CD4-positive, alpha-beta T cell (primary cell): ENCODE results near the gene PPP6R2. TPM values are rescaled to one million over a fixed set of nuclear protein-coding genes. Genes with fewer than 3 reads are reported as not detected.
A peak's percentile ranks its signal among the peaks of the same experiment; 100 is the strongest.

Experiments used
- ATAC-seq: fragments of 200-7000 bp; cut with Tn5 transposase; one replicate; pipeline ENCODE4 v1.10.0; 2022; ENCODE audit warnings: mild to moderate bottlenecking; ENCODE audit not compliant: poor library complexity
- CTCF ChIA-PET: fragments of 350-600 bp; sonication (Branson Sonifier 250); formaldehyde crosslinking; loops from one replicate; lab custom pipeline; 2021; ENCODE audit warnings: antibody characterized with exemption, inconsistent platforms; lab: Charles Lee
- POLR2A ChIA-PET: fragments of 350-600 bp; sonication (Branson Sonifier 250); formaldehyde crosslinking; loops from one replicate; lab custom pipeline; 2021; ENCODE audit warnings: antibody characterized with exemption, inconsistent platforms; lab: Charles Lee
- DNase-seq, 14 experiments: peaks; one replicate each; pipeline ENCODE4 v3.0.0-alpha.2; 2013 to 2020; ENCODE audit warnings: mixed read lengths in 2 of 14
- H3K27ac ChIP-seq, 2 donors: one replicate each; pipeline versions ENCODE4 v1.5.1 to v1.7.0; 2013; ENCODE audit warnings: low read length in 2 of 2, low read depth in 1 of 2, mild to moderate bottlenecking in 1 of 2
- H3K27me3 ChIP-seq, 2 experiments: 1 replicate in 1 of 2; 2 replicates in 1 of 2; pipeline versions ENCODE4 v1.6.1 to v1.7.0; 2013; ENCODE audit warnings: low read length in 2 of 2, control low read depth in 1 of 2, mild to moderate bottlenecking in 1 of 2, moderate library complexity in 1 of 2; ENCODE audit not compliant: insufficient read depth in 2 of 2, control insufficient read depth in 1 of 2
- H3K36me3 ChIP-seq: one replicate; pipeline ENCODE4 v1.6.1; 2013; ENCODE audit warnings: low read length, control low read depth; ENCODE audit not compliant: insufficient read depth
- H3K4me1 ChIP-seq: one replicate; pipeline ENCODE4 v1.6.1; 2013; ENCODE audit warnings: low read length, control low read depth; ENCODE audit not compliant: insufficient read depth
- H3K4me3 ChIP-seq: one replicate; pipeline ENCODE4 v1.5.1; 2013; ENCODE audit warnings: mild to moderate bottlenecking, low read length, moderate library complexity
- H3K9me3 ChIP-seq, 2 experiments: 1 replicate in 1 of 2; 2 replicates in 1 of 2; pipeline versions ENCODE4 v1.6.1 to v1.7.0; 2013; ENCODE audit warnings: low read length in 2 of 2, mild to moderate bottlenecking in 2 of 2, control low read depth in 1 of 2, moderate library complexity in 1 of 2; ENCODE audit not compliant: control insufficient read depth in 1 of 2, insufficient read depth in 1 of 2
- H3K27ac Mint-ChIP-seq: one replicate; pipeline ENCODE4 v1.8.0; 2020; ENCODE audit warnings: mixed read lengths
- H3K27me3 Mint-ChIP-seq: one replicate; pipeline ENCODE4 v1.8.0; 2021; ENCODE audit warnings: mixed read lengths
- H3K36me3 Mint-ChIP-seq: one replicate; pipeline ENCODE4 v1.8.0; 2021; ENCODE audit warnings: low read depth, mixed read lengths
- H3K4me1 Mint-ChIP-seq: one replicate; pipeline ENCODE4 v1.8.0; 2021; ENCODE audit warnings: low read depth, mixed read lengths
- H3K4me3 Mint-ChIP-seq: one replicate; pipeline ENCODE4 v1.8.0; 2020; ENCODE audit warnings: mild to moderate bottlenecking, mixed read lengths
- H3K9me3 Mint-ChIP-seq: one replicate; pipeline ENCODE4 v1.8.0; 2020; ENCODE audit warnings: mixed read lengths
- intact Hi-C, 2 experiments: fragments of 100-400 bp; cut with DNase I in 1 of 2; cut with micrococcal nuclease in 1 of 2; formaldehyde crosslinking; loops; one replicate each; pipeline versions ENCODE4 v1.15.1 to v1.9.0; 2023 to 2025; cut with DNase I, micrococcal nuclease
- total RNA-seq, 174 experiments: library from RNA in 2 of 174; stranded (reverse) in 2 of 174; gene quantifications; one replicate each; pipeline ENCODE4 v1.2.3 and lab custom pipeline; 2021 to 2026
- TF ChIP-seq, protein P1 (sequence below): fragments of 200-600 bp; IDR thresholded peaks from one replicate; pipeline ENCODE4 v1.8.0; 2022; ENCODE audit warnings: antibody characterized with exemption, mild to moderate bottlenecking

The PPP6R2 gene
- total RNA-seq, 2 experiments from 2014 or later = 47.1 to 48.0 TPM

DNA sequence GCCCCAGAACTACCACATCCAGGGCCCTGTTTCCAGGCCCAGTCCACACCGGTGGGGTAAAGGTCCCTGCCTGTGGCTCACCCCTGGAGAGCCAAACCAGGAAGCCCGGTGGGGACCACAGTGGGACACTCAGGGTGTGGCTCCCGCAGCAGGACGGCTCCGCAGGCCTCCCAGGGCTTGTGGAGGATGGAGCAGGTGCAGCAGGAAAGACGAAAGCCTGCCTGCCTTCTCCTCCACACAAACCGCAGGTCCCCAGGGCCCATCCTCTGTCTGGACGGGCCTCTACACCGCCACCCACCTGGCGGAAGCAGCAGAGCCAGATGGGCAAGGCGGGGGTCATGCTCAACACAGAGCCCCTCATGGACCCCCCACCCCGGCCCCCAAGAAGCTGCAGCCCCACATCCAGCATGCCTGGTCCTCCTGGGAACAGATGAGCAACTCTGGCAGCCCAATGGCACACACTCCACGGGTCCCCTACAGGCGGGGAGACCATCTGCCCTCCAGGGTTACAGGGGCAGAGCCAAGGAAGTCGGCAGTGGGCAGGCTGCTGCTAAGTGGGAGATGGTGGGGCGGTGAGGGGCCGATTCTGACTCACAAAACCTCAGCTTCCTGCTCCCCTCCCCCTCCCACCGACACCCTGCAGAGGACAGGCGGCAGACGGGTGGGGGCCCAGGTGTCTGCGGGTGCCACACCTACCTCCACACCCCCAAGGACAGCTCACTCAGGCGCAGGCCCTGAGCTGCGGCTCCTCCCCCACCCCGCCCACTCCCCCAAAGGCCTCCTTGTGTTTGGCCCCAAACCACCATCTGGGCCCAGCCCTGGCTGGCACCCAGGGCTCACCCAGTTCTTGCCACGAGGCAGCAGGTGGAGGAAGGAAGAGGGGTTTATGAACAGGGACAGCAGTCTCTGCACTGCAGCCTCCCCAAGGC lies 126.5 kb downstream of the PPP6R2 start:
- peak; percentile 86 for ATAC-seq
- Mint-ChIP-seq H3K9me3 (no peaks in the 10 kb centered on the region), H3K4me3 (peak overlapping the region; percentile 89), H3K36me3 (peaks cover 51% of the 10 kb centered on the region), H3K4me1 (peaks cover 62% of the 10 kb centered on the region), H3K27me3 (no peaks in the 10 kb centered on the region), H3K27ac (peak overlapping the region; percentile 94)
- CTCF ChIA-PET = interaction anchor here (0.6 to 2.0 kb wide), 10 partner anchors 11 to 162 kb away, joined by 3 to 20 read pairs (median 4); partner anchors contain the start of genes LMF2, NCAPH2 and SCO2
- TF ChIP-seq, protein P1, sequence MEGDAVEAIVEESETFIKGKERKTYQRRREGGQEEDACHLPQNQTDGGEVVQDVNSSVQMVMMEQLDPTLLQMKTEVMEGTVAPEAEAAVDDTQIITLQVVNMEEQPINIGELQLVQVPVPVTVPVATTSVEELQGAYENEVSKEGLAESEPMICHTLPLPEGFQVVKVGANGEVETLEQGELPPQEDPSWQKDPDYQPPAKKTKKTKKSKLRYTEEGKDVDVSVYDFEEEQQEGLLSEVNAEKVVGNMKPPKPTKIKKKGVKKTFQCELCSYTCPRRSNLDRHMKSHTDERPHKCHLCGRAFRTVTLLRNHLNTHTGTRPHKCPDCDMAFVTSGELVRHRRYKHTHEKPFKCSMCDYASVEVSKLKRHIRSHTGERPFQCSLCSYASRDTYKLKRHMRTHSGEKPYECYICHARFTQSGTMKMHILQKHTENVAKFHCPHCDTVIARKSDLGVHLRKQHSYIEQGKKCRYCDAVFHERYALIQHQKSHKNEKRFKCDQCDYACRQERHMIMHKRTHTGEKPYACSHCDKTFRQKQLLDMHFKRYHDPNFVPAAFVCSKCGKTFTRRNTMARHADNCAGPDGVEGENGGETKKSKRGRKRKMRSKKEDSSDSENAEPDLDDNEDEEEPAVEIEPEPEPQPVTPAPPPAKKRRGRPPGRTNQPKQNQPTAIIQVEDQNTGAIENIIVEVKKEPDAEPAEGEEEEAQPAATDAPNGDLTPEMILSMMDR = peak; percentile 21
- peaks cover 49% of the 10 kb centered on the region for H3K36me3 ChIP-seq
- peak overlapping the region; percentile 49 for H3K4me3 ChIP-seq
- H3K4me1 ChIP-seq = peaks cover 72% of the 10 kb centered on the region
- peak; percentile 88 to 99 (median 98) for DNase-seq
- intact Hi-C loops = loop anchor here (1.0 to 5.0 kb wide), 3 partner anchors 38 to 58 kb away; partner anchors contain the start of genes LMF2 (in 2 of the 2), NCAPH2 (in 1 of the 2) and SCO2 (in 1 of the 2)
- POLR2A ChIA-PET = interaction anchor here (0.6 to 3.2 kb wide), 20 partner anchors 9 to 225 kb away, joined by 3 to 39 read pairs (median 6); partner anchors contain the start of genes ADM2, CHKB, LMF2 and NCAPH2
- no peaks in the 10 kb centered on the region for H3K27me3 ChIP-seq
- peak overlapping the region; percentile 82 to 94 for H3K27ac ChIP-seq
- H3K9me3 ChIP-seq = no peaks in the 10 kb centered on the region

DNA sequence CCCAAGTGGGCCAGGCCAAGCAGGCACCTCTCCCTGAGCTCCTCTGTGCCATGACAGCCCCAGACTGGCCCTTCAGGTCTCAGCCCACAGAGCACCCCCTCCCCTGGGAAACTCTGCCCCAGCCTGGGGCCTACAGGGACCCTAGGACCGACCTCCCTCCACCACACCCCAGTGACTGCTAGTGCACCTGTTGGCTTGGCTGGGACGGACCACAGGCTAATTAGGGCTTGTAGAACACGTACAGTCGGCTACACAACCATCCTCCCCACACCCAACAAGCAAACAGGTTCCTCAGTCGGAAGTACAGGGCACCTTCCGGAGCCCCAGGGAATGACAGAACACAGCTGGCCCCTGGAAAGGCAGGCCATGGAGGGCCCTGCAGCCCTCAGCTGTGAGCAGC lies 127.4 kb downstream of the PPP6R2 start:
- H3K27ac Mint-ChIP-seq = peak overlapping the region; percentile 94
- peak overlapping the region; percentile 74 to 94 for H3K27ac ChIP-seq
- peak overlapping the region; percentile 49 for H3K4me3 ChIP-seq
- ChIA-PET POLR2A (interaction anchor here (0.6 to 3.2 kb wide), 15 partner anchors 8 to 226 kb away, joined by 3 to 39 read pairs (median 6); partner anchors contain the start of genes ADM2, CHKB, LMF2 and NCAPH2), CTCF (interaction anchor here (0.7 to 2.0 kb wide), 7 partner anchors 18 to 150 kb away, joined by 3 to 20 read pairs (median 5); partner anchors contain the start of gene SCO2)
- peaks cover 64% of the 10 kb centered on the region for H3K4me1 Mint-ChIP-seq
- no peaks in the 10 kb centered on the region for H3K27me3 Mint-ChIP-seq
- H3K9me3 ChIP-seq = no peaks in the 10 kb centered on the region
- peaks cover 44% of the 10 kb centered on the region for H3K36me3 Mint-ChIP-seq
- intact Hi-C loops = loop anchor here (1.0 to 5.0 kb wide), 3 partner anchors 37 to 57 kb away; partner anchors contain the start of genes LMF2 (in 2 of the 2), NCAPH2 (in 1 of the 2) and SCO2 (in 1 of the 2)
- no peaks in the 10 kb centered on the region for H3K27me3 ChIP-seq
- H3K4me1 ChIP-seq = peaks cover 77% of the 10 kb centered on the region
- TF ChIP-seq, protein P1 = no peak
- peaks cover 40% of the 10 kb centered on the region for H3K36me3 ChIP-seq
- H3K9me3 Mint-ChIP-seq = no peaks in the 10 kb centered on the region
- no peak for ATAC-seq
- DNase-seq = no peak
- peak overlapping the region; percentile 89 for H3K4me3 Mint-ChIP-seq

DNA sequence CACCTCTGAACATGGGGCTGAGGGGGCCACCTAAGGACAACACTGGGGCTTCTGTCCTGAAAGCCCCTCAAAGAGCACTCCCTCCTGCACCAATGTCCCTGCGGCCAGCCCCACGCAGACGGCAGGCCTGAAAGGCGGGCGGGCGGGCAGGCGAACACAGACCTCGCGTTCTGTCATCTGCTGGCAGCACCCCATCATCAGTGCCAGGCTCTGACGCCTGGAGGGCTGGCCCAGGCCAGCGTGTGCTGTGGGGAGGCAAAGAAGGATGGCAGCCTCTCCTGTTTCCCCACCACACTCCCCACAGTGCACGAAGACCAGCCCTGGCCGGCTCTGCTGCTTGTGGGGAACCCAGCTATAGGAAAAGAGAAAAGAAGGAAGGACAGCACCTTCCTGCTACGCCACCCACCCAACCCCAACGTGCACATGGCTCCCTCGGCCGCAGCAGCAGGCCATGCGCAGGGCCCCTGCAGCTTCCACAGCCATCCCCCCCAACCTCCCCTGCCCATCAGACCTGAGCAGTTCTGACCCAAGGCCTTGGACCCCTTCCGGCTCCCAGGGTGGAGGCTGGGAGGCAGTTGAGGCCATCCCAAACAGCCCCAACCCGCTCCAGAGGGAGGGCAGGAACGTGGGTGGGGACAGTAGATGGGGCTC lies 128.2 kb downstream of the PPP6R2 start:
- Mint-ChIP-seq H3K4me1 (peaks cover 66% of the 10 kb centered on the region), H3K27ac (peak overlapping the region; percentile 94), H3K27me3 (no peaks in the 10 kb centered on the region), H3K36me3 (peaks cover 36% of the 10 kb centered on the region), H3K4me3 (peak overlapping the region; percentile 89), H3K9me3 (no peaks in the 10 kb centered on the region)
- TF ChIP-seq, protein P1 = no peak
- peaks cover 80% of the 10 kb centered on the region for H3K4me1 ChIP-seq
- H3K9me3 ChIP-seq = no peaks in the 10 kb centered on the region
- peaks cover 32% of the 10 kb centered on the region for H3K36me3 ChIP-seq
- CTCF ChIA-PET = interaction anchor here (0.7 to 1.4 kb wide), 2 partner anchors 19 to 54 kb away, joined by 3 to 5 read pairs; partner anchors contain the start of gene SCO2
- H3K27ac ChIP-seq = peak overlapping the region; percentile 74 to 94
- DNase-seq = no peak
- intact Hi-C loops = loop anchor here in 1 of 2 experiments (5.0 kb wide), 2 partner anchors 36 to 56 kb away; partner anchors contain the start of genes LMF2, NCAPH2 and SCO2
- H3K27me3 ChIP-seq = no peaks in the 10 kb centered on the region
- peak overlapping the region; percentile 49 for H3K4me3 ChIP-seq
- POLR2A ChIA-PET = interaction anchor here (1.3 to 3.2 kb wide), 7 partner anchors 10 to 150 kb away, joined by 3 to 39 read pairs (median 11); partner anchors contain the start of genes ADM2, LMF2, NCAPH2 and SCO2
- ATAC-seq = no peak
